A549 (cell line): ENCODE data around the gene ALKBH2. TPM values are rescaled to one million over a fixed set of nuclear protein-coding genes. Genes with fewer than 3 reads are reported as not detected.
A peak's percentile ranks its signal among the peaks of the same experiment; 100 is the strongest.
"Not testable (repeated sequence)": the region's sequence is repeated elsewhere in the genome, so short reads cannot be mapped to it uniquely, and the experiment has no call there.

Source experiments
- ATAC-seq, 2 experiments: fragments of 200-7000 bp in 1 of 2; fragments of >200 bp in 1 of 2; cut with Nextera tagmentation in 1 of 2; cut with Tn5 transposase in 1 of 2; 3 replicates each; pipeline versions ENCODE4 v1.8.0 to v1.9.1; 2018 to 2020; ENCODE audit warnings: mild to moderate bottlenecking in 1 of 2, moderate library complexity in 1 of 2
- CTCF ChIA-PET: fragments of 300-600 bp; sonication (Branson Sonifier 250); formaldehyde crosslinking; extraction: SDS; loops from one replicate; lab custom pipeline; 2021; ENCODE audit warnings: antibody characterized with exemption, inconsistent platforms; lab: Yijun Ruan, JAX
- POLR2A ChIA-PET: fragments of 350-600 bp; formaldehyde crosslinking; extraction: SDS; loops from one replicate; lab custom pipeline; 2021; ENCODE audit warnings: antibody characterized with exemption, inconsistent platforms; lab: Yijun Ruan, JAX
- DNase-seq, 2 experiments: peaks; one replicate each; pipeline versions ENCODE4 v3.0.0 to v3.0.0-alpha.2; 2011 to 2016; ENCODE audit warnings: low read depth in 1 of 2, low spot score in 1 of 2
- FAIRE-seq: peaks from 2 replicates; lab custom pipeline; 2011; peaks lifted over from hg19 to GRCh38; lab: Jason Lieb, UNC
- H3K27ac ChIP-seq, 2 experiments: fragments of >200 bp; sonication (Bioruptor Twin); formaldehyde crosslinking; 3 replicates each; pipeline ENCODE4 v1.5.1; 2016 to 2017
- H3K4me1 ChIP-seq: fragments of >200 bp; sonication (Bioruptor Twin); formaldehyde crosslinking; 3 replicates; pipeline ENCODE4 v1.6.1; 2016
- H3K4me2 ChIP-seq: fragments of >200 bp; sonication (Bioruptor Twin); formaldehyde crosslinking; 3 replicates; pipeline ENCODE4 v1.6.1; 2016
- H3K4me3 ChIP-seq: fragments of >200 bp; sonication (Bioruptor Twin); formaldehyde crosslinking; 3 replicates; pipeline ENCODE4 v1.5.1; 2016
- H3K9me3 ChIP-seq: fragments of >200 bp; sonication (Bioruptor Twin); formaldehyde crosslinking; 3 replicates; pipeline ENCODE4 v1.6.1; 2016
- BHLHE40 ChIP-seq: IDR thresholded peaks from 2 replicates; pipeline ENCODE4 v1.6.1; 2012; ENCODE audit warnings: low read depth, low read length, inconsistent platforms
- EHF ChIP-seq: fragments of 250-450 bp; sonication (Bioruptor Pico); IDR thresholded peaks from 2 replicates; pipeline ENCODE4 v1.5.0; 2020; ENCODE audit warnings: mild to moderate bottlenecking
- EP300 ChIP-seq, 2 experiments: fragments of >200 bp; sonication (Bioruptor Twin); formaldehyde crosslinking; IDR thresholded peaks; 2 replicates in 1 of 2; 3 replicates in 1 of 2; pipeline ENCODE4 v1.6.1; 2016 to 2017
- ESRRA ChIP-seq: fragments of 150-350 bp; IDR thresholded peaks from 2 replicates; pipeline ENCODE4 v1.6.1; 2014; ENCODE audit warnings: mild to moderate bottlenecking, low read length, borderline replicate concordance
- FOSL2 ChIP-seq, 2 experiments: fragments of 450-650 bp in 1 of 2; fragments of >200 bp in 1 of 2; sonication (Bioruptor Twin) in 1 of 2; formaldehyde crosslinking; IDR thresholded peaks; 2 replicates each; pipeline versions ENCODE4 v1.5.0 to v1.6.1; 2016 to 2020; ENCODE audit warnings: mild to moderate bottlenecking in 1 of 2, moderate library complexity in 1 of 2
- HDAC2 ChIP-seq: fragments of 200-600 bp; sonication (generic); IDR thresholded peaks from 2 replicates; pipeline ENCODE4 v1.6.1; 2016
- HEYL ChIP-seq: fragments of 250-450 bp; sonication (Bioruptor Pico); IDR thresholded peaks from 2 replicates; pipeline ENCODE4 v1.8.0; 2021; ENCODE audit warnings: mild to moderate bottlenecking, moderate library complexity
- HOXA7 ChIP-seq: fragments of 250-450 bp; sonication (Bioruptor Pico); IDR thresholded peaks from 2 replicates; pipeline ENCODE4 v1.5.0; 2020; ENCODE audit warnings: mild to moderate bottlenecking, moderate library complexity
- KDM1A ChIP-seq: fragments of 200-600 bp; sonication (generic); IDR thresholded peaks from 2 replicates; pipeline ENCODE4 v1.6.1; 2016; ENCODE audit warnings: low read depth, mild to moderate bottlenecking
- MAFK ChIP-seq: fragments of 450-650 bp; IDR thresholded peaks from 2 replicates; pipeline ENCODE4 v1.6.1; 2014; ENCODE audit not compliant: partially characterized antibody
- MAZ ChIP-seq: fragments of 150-350 bp; IDR thresholded peaks from 2 replicates; pipeline ENCODE4 v1.6.1; 2014; ENCODE audit warnings: antibody characterized with exemption, low read depth, low read length, borderline replicate concordance
- NR3C1 ChIP-seq: fragments of >200 bp; sonication (Bioruptor Twin); formaldehyde crosslinking; IDR thresholded peaks from 3 replicates; pipeline ENCODE4 v1.6.1; 2017
- RFX5 ChIP-seq: fragments of 450-650 bp; IDR thresholded peaks from 2 replicates; pipeline ENCODE4 v1.7.1; 2014; ENCODE audit warnings: antibody characterized with exemption, mild to moderate bottlenecking, moderate library complexity
- RNF2 ChIP-seq: fragments of 200-600 bp; sonication (generic); IDR thresholded peaks from 2 replicates; pipeline ENCODE4 v1.6.1; 2016; ENCODE audit warnings: low read depth, mild to moderate bottlenecking, antibody characterized with exemption, moderate library complexity, borderline replicate concordance
- SMC3 ChIP-seq: fragments of >200 bp; sonication (Bioruptor Twin); formaldehyde crosslinking; IDR thresholded peaks from 3 replicates; pipeline ENCODE4 v1.6.1; 2018; ENCODE audit warnings: inconsistent platforms
- TP53 ChIP-seq: fragments of 250-450 bp; sonication (Bioruptor Pico); IDR thresholded peaks from 2 replicates; pipeline ENCODE4 v1.5.0; 2021; ENCODE audit warnings: mild to moderate bottlenecking, moderate library complexity
- ZNF302 ChIP-seq: fragments of 250-450 bp; sonication (Bioruptor Pico); IDR thresholded peaks from 2 replicates; pipeline ENCODE4 v1.9.0; 2021; ENCODE audit warnings: inconsistent platforms, mild to moderate bottlenecking, moderate library complexity
- WGBS: methylation state at CpG from one replicate; pipeline ENCODE4 v1.1.6; 2017; ENCODE audit errors: missing lambda C conversion rate; 5-methylcytosine and 5-hydroxymethylcytosine counted together
- polyA plus RNA-seq, 4 experiments: library from polyadenylated mRNA; depleted of rRNA in 3 of 4; stranded (reverse); fragments of >200 nt; fragmentation: RNase III in 1 of 4; extraction: RNeasy Plus Mini Kit Qiagen cat#74134 plus additional on column Dnase treatment in 1 of 4; gene quantifications; 2 replicates in 3 of 4; 3 replicates in 1 of 4; pipeline ENCODE4 v1.2.3, GENCODE V29; 2011 to 2017
- TF ChIP-seq, protein P1 (sequence below): IDR thresholded peaks from 2 replicates; pipeline ENCODE4 v1.6.1; 2012; ENCODE audit warnings: low read depth, borderline replicate concordance
- TF ChIP-seq, protein P2 (sequence below): IDR thresholded peaks from 2 replicates; pipeline ENCODE4 v1.6.1; 2012
- TF ChIP-seq, protein P3 (sequence below): IDR thresholded peaks from 2 replicates; pipeline ENCODE4 v1.6.1; 2012

The ALKBH2 gene
- polyA plus RNA-seq, 2 of the 4 experiments (the other 2 are of a cell fraction) = 53.9 to 57.7 TPM

DNA sequence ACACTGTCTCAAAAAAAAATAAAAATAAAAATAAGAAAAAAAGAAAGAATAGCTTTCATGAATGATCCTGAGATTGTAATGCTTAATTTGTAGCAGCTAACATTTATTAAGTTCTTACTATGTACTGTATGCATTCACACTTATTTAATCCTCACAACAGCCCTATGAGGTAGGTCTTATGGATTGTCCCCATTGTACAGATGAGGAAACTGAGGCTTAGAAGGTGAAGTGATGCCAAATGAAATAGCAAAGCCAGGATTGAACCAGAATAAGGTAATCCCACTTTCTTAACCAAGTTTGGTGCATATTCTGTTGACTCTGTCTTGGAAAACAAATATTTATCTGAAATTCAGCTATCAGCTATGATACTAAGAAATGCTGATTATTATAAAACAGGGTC lies 38.8 kb downstream of the ALKBH2 start:
- Histone ChIP-seq H3K27ac (no peak overlapping the region), H3K4me3 (no peak overlapping the region), H3K4me2 (no peak overlapping the region), H3K4me1 (peaks cover 8% of the 10 kb centered on the region), H3K9me3 (no peaks in the 10 kb centered on the region)
- ChIA-PET CTCF (interaction anchor here (0.9 to 2.2 kb wide), 4 partner anchors 15 to 57 kb away, joined by 3 to 6 read pairs (median 4); no protein-coding TSS in a partner anchor), POLR2A (interaction anchor here (0.6 to 0.9 kb wide), 2 partner anchors 488 to 495 kb away, joined by 3 to 8 read pairs; no protein-coding TSS in a partner anchor)
- TF ChIP-seq, protein P1, sequence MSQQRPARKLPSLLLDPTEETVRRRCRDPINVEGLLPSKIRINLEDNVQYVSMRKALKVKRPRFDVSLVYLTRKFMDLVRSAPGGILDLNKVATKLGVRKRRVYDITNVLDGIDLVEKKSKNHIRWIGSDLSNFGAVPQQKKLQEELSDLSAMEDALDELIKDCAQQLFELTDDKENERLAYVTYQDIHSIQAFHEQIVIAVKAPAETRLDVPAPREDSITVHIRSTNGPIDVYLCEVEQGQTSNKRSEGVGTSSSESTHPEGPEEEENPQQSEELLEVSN = no peak
- peak; percentile 25 for TF ChIP-seq MAFK
- DNase-seq (no peak), FAIRE-seq (no peak), ATAC-seq (no peak)

DNA sequence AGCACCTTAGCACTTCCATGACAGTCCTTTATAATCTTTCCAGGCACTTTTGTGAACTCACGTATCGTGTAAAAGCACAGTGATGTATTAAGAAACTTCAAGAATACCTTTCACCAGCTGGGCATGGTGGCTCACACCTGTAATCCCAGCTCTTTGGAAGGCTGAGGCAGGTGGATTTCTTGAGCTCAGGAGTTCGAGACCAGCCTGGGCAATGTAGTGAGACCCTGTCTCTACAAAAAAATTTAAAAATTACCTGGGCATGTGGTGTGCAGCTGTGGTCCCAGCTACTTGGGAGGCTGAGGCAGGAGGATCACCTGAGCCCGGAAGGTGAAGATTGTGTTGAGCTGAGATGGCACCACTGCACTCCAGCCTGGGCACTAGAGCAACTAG lies 39.2 kb downstream of the ALKBH2 start:
- H3K4me2 ChIP-seq = peak overlapping the region; percentile 99

DNA sequence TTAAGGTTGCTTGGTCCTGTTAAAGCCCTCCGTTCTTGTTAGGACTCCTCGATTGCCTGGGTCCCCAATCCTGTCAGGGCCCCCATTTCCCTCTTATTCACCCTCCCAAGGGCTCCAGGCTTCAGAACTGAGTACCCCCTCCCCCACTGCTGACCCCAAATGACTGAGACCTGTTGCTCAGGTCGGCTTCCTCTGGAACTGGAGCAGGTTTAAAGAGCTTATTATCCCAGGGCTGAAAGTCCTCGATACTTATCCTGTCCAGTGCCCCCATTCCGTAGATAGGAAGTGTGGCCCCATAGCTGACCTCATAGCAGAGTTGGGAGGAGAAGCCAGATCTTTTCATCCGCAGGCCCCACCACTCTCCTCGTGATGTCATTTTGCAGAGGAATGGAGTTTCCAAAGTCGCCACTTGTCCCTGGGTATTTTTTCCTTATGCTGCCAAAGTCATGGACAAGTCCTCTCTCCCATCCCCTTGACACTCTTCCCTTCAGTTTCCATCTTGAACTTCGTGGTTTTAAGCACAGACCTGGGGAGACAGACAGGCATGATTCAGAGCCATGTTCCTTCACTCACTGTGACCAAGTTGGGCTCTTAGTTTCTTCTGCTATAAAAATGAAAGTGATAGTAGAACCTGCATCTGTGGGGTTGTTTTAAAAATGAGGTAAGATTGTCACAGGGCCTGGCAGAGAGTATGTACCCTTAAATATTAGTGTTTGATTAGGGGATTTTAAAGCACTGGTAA lies 39.7 kb downstream of the ALKBH2 start:
- FAIRE-seq (no peak), ATAC-seq (no peak), DNase-seq (no peak)
- peak overlapping the region; percentile 99 for H3K4me2 ChIP-seq
- no peaks in the 10 kb centered on the region for H3K9me3 ChIP-seq
- peak overlapping the region; percentile 96 for H3K4me3 ChIP-seq
- no peak for TF ChIP-seq RFX5
- TF ChIP-seq, protein P2, sequence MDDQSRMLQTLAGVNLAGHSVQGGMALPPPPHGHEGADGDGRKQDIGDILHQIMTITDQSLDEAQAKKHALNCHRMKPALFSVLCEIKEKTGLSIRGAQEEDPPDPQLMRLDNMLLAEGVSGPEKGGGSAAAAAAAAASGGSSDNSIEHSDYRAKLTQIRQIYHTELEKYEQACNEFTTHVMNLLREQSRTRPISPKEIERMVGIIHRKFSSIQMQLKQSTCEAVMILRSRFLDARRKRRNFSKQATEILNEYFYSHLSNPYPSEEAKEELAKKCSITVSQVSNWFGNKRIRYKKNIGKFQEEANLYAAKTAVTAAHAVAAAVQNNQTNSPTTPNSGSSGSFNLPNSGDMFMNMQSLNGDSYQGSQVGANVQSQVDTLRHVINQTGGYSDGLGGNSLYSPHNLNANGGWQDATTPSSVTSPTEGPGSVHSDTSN = no peak
- TF ChIP-seq ZNF302 (CRISPR knock-in tag) = no peak
- TF ChIP-seq EP300 (IDR thresholded peaks at IDR 0.05) = no peak
- TF ChIP-seq TP53 (CRISPR knock-in tag) = no peak
- TF ChIP-seq, protein P3, sequence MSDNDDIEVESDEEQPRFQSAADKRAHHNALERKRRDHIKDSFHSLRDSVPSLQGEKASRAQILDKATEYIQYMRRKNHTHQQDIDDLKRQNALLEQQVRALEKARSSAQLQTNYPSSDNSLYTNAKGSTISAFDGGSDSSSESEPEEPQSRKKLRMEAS = no peak
- TF ChIP-seq ESRRA = no peak
- TF ChIP-seq BHLHE40 = no peak
- TF ChIP-seq MAZ = no peak
- no peak for TF ChIP-seq FOSL2 (IDR thresholded peaks at IDR 0.05)
- TF ChIP-seq FOSL2 (CRISPR knock-in tag; IDR thresholded peaks at IDR 0.05) = no peak
- TF ChIP-seq HOXA7 (CRISPR knock-in tag) = no peak
- no peak for TF ChIP-seq RNF2
- no peak for TF ChIP-seq HDAC2
- TF ChIP-seq NR3C1 = no peak
- no peak for TF ChIP-seq HEYL (CRISPR knock-in tag)
- TF ChIP-seq, protein P1 = no peak
- no peak for TF ChIP-seq SMC3
- TF ChIP-seq KDM1A = no peak
- TF ChIP-seq EHF (CRISPR knock-in tag) = no peak
- whole genome bisulfite sequencing = 30% methylated on average over 9 of the region's 9 CpGs
- POLR2A ChIA-PET = interaction anchor here (0.9 kb wide), 1 partner anchor 488 kb away, joined by 3 read pairs; no protein-coding TSS in a partner anchor
- CTCF ChIA-PET = interaction anchor here (0.6 to 2.2 kb wide), 4 partner anchors 16 to 56 kb away, joined by 3 to 6 read pairs (median 4); no protein-coding TSS in a partner anchor
- H3K27ac ChIP-seq = peak overlapping the region; percentile 91 to 93; a peak in 5 of 6 replicates
- peaks cover 8% of the 10 kb centered on the region for H3K4me1 ChIP-seq

More for the DNA sequence above, 39.2 kb downstream of the ALKBH2 start:
- ChIA-PET CTCF (interaction anchor here (0.6 to 2.2 kb wide), 3 partner anchors 16 to 55 kb away, joined by 3 to 6 read pairs (median 3); no protein-coding TSS in a partner anchor), POLR2A (interaction anchor here (0.6 to 0.9 kb wide), 2 partner anchors 488 to 495 kb away, joined by 3 to 8 read pairs; no protein-coding TSS in a partner anchor)
- H3K4me3 ChIP-seq, DNase-seq, H3K9me3 ChIP-seq, H3K4me1 ChIP-seq, ATAC-seq, FAIRE-seq, H3K27ac ChIP-seq: not testable (repeated sequence)
- 80% methylated on average over 4 of the region's 4 CpGs for WGBS
